Measurements from ENCODE around the gene USP46.
A peak's percentile ranks its signal among the peaks of the same experiment; 100 is the strongest.

The USP46 gene

DNA sequence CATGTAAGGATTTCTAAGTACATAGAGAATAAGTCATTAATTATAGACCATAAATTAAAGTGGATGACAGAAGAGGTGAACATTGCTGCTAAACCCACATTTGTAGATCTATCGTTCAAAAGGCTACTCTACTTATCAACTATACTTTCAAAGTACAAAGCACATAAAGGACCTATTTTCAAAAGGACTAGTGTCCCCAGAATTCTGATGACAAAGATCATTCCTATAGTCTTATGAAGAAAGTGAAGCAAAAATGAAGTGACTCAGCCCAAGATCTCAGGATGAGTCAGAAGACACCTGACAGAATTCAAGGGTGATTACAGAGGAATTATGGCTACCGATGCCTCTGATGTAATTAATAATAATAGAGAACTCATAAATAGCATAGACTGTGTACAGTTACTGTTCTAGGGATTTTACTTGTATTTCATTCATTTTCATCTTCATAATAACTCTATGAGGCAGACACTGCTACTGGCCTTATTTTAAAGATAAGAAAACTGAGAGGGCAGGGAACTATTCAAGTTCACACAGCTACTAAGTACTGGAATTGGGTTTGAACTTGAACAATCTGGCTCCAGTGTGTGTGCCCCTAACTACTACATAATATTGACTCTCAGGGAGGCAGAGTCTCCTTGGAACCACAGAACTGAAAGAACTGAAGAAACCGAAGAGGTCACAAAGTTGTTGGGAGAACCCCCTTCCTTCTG lies 17.1 kb downstream of the USP46 start:
- TF ChIP-seq, protein P1, sequence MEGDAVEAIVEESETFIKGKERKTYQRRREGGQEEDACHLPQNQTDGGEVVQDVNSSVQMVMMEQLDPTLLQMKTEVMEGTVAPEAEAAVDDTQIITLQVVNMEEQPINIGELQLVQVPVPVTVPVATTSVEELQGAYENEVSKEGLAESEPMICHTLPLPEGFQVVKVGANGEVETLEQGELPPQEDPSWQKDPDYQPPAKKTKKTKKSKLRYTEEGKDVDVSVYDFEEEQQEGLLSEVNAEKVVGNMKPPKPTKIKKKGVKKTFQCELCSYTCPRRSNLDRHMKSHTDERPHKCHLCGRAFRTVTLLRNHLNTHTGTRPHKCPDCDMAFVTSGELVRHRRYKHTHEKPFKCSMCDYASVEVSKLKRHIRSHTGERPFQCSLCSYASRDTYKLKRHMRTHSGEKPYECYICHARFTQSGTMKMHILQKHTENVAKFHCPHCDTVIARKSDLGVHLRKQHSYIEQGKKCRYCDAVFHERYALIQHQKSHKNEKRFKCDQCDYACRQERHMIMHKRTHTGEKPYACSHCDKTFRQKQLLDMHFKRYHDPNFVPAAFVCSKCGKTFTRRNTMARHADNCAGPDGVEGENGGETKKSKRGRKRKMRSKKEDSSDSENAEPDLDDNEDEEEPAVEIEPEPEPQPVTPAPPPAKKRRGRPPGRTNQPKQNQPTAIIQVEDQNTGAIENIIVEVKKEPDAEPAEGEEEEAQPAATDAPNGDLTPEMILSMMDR (IDR thresholded peaks at IDR 0.05; ENCODE audit: low read depth, low read length): no peak
- DNase-seq (ENCODE audit: low read depth, low spot score): peak; percentile 35
- in situ Hi-C loops (cut with HindIII; ENCODE audit: low sequenced_read_pairs): no loop called here
- no peak overlapping the region for H3K4me3 ChIP-seq (ENCODE audit: low read depth, low read length)

DNA sequence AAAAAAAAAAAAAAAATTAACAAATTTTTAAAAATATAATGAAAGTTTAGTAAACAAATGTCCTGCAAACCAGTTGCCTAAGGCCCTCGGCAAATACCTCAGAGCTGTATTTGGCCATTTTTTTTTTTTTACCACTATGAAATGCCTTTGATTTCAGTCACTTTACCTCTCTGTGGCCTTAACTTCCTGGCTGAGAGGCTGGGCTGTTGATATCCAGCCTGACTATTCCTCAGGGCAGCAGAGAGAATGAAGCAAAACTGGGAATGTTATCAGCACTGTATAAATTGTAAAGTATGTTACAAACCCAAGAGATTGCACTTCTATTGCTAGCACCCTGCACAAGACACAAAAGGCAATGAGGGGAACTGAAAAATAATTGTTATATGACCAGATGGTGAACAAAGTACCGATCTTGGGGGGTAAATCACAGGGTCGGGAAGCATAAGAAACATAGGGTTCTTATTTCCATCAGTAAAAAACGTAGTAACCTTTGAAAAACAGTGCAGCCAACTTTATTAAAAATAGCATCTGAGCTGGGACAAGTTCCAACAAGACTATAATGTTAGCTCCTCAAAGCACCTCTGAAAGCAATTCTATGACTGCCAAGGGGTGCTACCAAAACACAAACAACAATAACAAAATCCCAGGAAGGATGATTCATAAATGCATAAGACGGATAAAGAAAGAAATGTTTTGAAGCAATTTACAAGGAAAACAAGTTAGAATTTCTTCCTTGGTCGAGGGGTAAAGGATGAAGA lies 18.1 kb downstream of the USP46 start:
- H3K4me3 ChIP-seq (ENCODE audit: low read depth, low read length): no peak overlapping the region
- peak; percentile 50 for DNase-seq (ENCODE audit: low read depth, low spot score)
- in situ Hi-C loops (cut with HindIII; ENCODE audit: low sequenced_read_pairs): no loop called here
- TF ChIP-seq, protein P1 (IDR thresholded peaks at IDR 0.05; ENCODE audit: low read depth, low read length): no peak

DNA sequence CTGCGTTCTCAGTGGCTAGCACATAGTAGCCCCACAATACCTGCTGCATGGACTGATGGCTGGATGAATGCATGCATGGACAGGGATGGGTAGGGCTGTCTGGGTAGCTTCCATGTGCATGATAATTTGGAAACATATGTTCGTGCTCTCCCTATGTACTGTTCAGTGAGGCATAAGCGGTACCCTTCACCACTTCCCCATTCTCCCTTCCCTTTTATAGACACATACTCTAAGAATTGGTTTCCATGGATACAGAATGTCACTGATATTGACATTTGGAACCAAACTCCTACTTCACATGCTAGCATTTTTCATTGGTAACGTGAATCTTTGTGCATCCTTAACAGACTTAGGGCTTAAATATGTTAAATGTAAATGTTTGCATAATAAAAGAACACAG lies 20.4 kb downstream of the USP46 start:
- DNase-seq (ENCODE audit: low read depth, low spot score): no peak
- H3K4me3 ChIP-seq (ENCODE audit: low read depth, low read length): no peak overlapping the region
- TF ChIP-seq, protein P1 (IDR thresholded peaks at IDR 0.05; ENCODE audit: low read depth, low read length): no peak
- in situ Hi-C loops (cut with HindIII; ENCODE audit: low sequenced_read_pairs): no loop called here

DNA sequence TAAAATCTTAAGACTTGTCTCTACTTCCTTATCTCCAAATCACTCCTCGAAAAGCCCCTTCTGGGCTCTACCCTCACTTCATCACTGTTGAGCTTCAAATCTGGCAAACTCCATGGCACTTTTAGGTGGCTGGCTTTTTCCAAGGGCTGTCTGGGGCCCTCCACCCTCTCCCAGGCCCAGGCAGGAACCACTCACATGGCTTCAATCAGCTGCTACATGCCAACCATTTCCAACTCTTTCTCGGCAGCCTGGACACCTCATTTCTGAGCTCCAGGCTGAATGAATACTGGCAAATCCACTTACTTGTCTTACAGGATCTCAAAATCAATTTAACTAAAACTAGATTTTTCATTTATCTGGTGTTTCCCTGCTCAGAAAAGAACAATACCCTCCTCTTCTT lies 22.0 kb downstream of the USP46 start:
- TF ChIP-seq, protein P1 (IDR thresholded peaks at IDR 0.05; ENCODE audit: low read depth, low read length): no peak
- in situ Hi-C loops (cut with HindIII; ENCODE audit: low sequenced_read_pairs): no loop called here
- no peak overlapping the region for H3K4me3 ChIP-seq (ENCODE audit: low read depth, low read length)
- no peak for DNase-seq (ENCODE audit: low read depth, low spot score)

DNA sequence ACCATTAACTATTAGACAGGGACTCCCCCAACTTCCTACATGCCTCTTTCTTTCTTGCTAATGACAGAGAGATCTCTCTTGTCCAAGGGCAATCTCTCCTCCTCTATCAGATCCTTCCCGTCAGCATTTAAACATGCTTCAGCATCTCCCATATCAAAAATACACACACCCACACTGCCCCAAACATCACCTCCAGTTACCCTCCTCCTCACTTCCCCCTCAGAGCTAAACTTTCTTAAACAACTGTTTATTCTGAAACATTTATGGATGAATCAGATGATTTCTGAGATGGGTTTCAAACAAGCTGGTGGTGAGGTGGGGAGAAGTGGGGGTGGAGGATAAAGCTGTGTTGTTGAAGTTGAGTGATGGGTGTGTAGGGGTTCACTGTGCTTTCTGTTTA lies 23.5 kb downstream of the USP46 start:
- in situ Hi-C loops (cut with HindIII; ENCODE audit: low sequenced_read_pairs): no loop called here
- no peak for DNase-seq (ENCODE audit: low read depth, low spot score)
- TF ChIP-seq, protein P1 (IDR thresholded peaks at IDR 0.05; ENCODE audit: low read depth, low read length): no peak
- no peak overlapping the region for H3K4me3 ChIP-seq (ENCODE audit: low read depth, low read length)

DNA sequence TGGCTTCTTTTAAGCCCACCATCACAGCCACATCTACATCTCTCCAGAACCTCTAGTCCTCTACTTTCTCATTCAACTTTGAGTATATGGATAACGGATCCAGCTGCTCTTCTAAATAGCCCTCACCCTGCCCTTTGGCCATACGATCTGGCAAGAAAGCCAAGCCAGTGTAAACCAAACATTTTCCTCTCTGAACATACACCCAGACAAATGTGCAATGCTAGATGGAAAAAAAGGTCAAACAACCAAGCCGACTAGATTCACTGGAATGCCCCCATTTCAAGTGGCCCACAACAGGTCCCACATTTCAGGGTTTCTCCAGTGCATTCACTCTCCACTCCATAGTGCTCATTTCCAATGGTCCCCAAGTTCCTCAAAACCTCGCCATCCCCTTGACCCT lies 24.0 kb downstream of the USP46 start:
- no peak for DNase-seq (ENCODE audit: low read depth, low spot score)
- TF ChIP-seq, protein P1 (IDR thresholded peaks at IDR 0.05; ENCODE audit: low read depth, low read length): no peak

More for the DNA sequence above, 24.0 kb downstream of the USP46 start:
- H3K4me3 ChIP-seq (ENCODE audit: low read depth, low read length): no peak overlapping the region
- in situ Hi-C loops (cut with HindIII; ENCODE audit: low sequenced_read_pairs): no loop called here
